H54 (cell line): Measurements from ENCODE around the gene TMC6.
"Not testable (repeated sequence)": the region's sequence is repeated elsewhere in the genome, so short reads cannot be mapped to it uniquely, and the experiment has no call there.

Experiments used
- DNase-seq: peaks from one replicate; pipeline ENCODE4 v3.0.0; 2011; ENCODE audit warnings: low spot score, mixed read lengths; ENCODE audit not compliant: insufficient read length
- FAIRE-seq: peaks from 3 replicates; lab custom pipeline; 2011; peaks lifted over from hg19 to GRCh38; lab: Jason Lieb, UNC
- POLR2A ChIP-seq: IDR thresholded peaks from 2 replicates; pipeline ENCODE4 v1.6.1; 2011; ENCODE audit warnings: low read depth, mild to moderate bottlenecking, low read length

TMC6 gene

GRCh38 chr17:78120971-78121800 is 7.4 kb downstream of the TMC6 start:
- FAIRE-seq = no peak
- TF ChIP-seq POLR2A = no peak
- no peak for DNase-seq

GRCh38 chr17:78120537-78120936 is 8.0 kb downstream of the TMC6 start:
- DNase-seq (no peak), FAIRE-seq (no peak)
- TF ChIP-seq POLR2A = no peak

GRCh38 chr17:78118801-78119241 is 9.7 kb downstream of the TMC6 start:
- TF ChIP-seq POLR2A = no peak
- no peak for DNase-seq
- FAIRE-seq = no peak

- no peak for DNase-seq
- FAIRE-seq = no peak
- no peak for TF ChIP-seq POLR2A
Observed at GRCh38 chr17:78117027-78117981, 11.3 kb downstream of the TMC6 start.

GRCh38 chr17:78116411-78116810 is 12.1 kb downstream of the TMC6 start:
- DNase-seq = no peak
- FAIRE-seq = no peak

GRCh38 chr17:78115803-78116202 is 12.8 kb downstream of the TMC6 start:
- DNase-seq, FAIRE-seq: not testable (repeated sequence)

More at GRCh38 chr17:78116411-78116810, 12.1 kb downstream of the TMC6 start:
- TF ChIP-seq POLR2A = no peak

GRCh38 chr17:78114831-78115723 is 13.5 kb downstream of the TMC6 start:
- no peak for DNase-seq
- no peak for TF ChIP-seq POLR2A
- FAIRE-seq = no peak

- FAIRE-seq (no peak), DNase-seq (no peak)
- no peak for TF ChIP-seq POLR2A
Observed at GRCh38 chr17:78113804-78114785, 14.5 kb downstream of the TMC6 start.

- no peak for TF ChIP-seq POLR2A
- DNase-seq (peak; percentile 96), FAIRE-seq (no peak)
Observed at GRCh38 chr17:78112518-78113471, 15.8 kb downstream of the TMC6 start.

- DNase-seq = no peak
- TF ChIP-seq POLR2A = no peak
- FAIRE-seq = no peak
Observed at GRCh38 chr17:78111727-78112517, 16.6 kb downstream of the TMC6 start.
